Dendritic cell treated with granulocyte-macrophage colony-stimulating factor and Interleukin-4, amounts not matched to agents 40 ng/mL and 50 ng/mL, for 4 days (primary cell): ENCODE results near the gene UCMA.

ENCODE experiments used
- H3K27ac Mint-ChIP-seq: one replicate; pipeline ENCODE4 v1.8.0; 2022; ENCODE audit warnings: mild to moderate bottlenecking, mixed read lengths
- H3K27me3 Mint-ChIP-seq: one replicate; pipeline ENCODE4 v1.8.0; 2022; ENCODE audit warnings: mild to moderate bottlenecking, mixed read lengths
- H3K36me3 Mint-ChIP-seq: one replicate; pipeline ENCODE4 v1.8.0; 2022; ENCODE audit warnings: low read depth, mixed read lengths
- H3K4me1 Mint-ChIP-seq: one replicate; pipeline ENCODE4 v1.8.0; 2022; ENCODE audit warnings: low read depth, mixed read lengths
- H3K4me3 Mint-ChIP-seq: one replicate; pipeline ENCODE4 v1.8.0; 2022; ENCODE audit warnings: mild to moderate bottlenecking, moderate library complexity, mixed read lengths
- H3K9me3 Mint-ChIP-seq: one replicate; pipeline ENCODE4 v1.8.0; 2022; ENCODE audit warnings: mixed read lengths
- intact Hi-C: fragments of 100-400 bp; cut with micrococcal nuclease; formaldehyde crosslinking; loops from one replicate; pipeline ENCODE4 v1.15.0; 2022

The UCMA gene

DNA sequence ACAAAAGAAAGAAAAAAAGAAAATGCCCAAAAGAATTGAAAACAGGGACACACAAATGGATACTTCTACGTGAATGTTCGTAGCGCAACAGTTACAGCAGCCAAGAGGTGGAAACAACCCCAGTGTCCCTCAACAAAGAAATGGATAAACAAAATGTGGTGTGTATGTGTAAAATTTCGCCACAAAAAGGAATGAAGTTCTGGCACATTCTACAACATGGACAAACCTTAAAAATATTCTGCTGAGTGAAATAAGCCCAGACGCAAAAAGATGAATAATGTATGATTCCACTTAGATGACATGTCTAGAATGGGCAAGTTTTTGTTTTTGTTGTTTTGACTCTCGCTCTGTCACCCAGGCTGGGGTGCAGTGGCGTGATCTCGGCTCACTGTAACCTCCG, 10.9 kb downstream of the UCMA start:
- no peaks in the 10 kb centered on the region for H3K9me3 Mint-ChIP-seq
- no peaks in the 10 kb centered on the region for H3K36me3 Mint-ChIP-seq
- intact Hi-C loops, result no loop called here
- H3K27me3 Mint-ChIP-seq, result no peaks in the 10 kb centered on the region
- no peak overlapping the region for H3K27ac Mint-ChIP-seq
- no peaks in the 10 kb centered on the region for H3K4me1 Mint-ChIP-seq
- no peak overlapping the region for H3K4me3 Mint-ChIP-seq

DNA sequence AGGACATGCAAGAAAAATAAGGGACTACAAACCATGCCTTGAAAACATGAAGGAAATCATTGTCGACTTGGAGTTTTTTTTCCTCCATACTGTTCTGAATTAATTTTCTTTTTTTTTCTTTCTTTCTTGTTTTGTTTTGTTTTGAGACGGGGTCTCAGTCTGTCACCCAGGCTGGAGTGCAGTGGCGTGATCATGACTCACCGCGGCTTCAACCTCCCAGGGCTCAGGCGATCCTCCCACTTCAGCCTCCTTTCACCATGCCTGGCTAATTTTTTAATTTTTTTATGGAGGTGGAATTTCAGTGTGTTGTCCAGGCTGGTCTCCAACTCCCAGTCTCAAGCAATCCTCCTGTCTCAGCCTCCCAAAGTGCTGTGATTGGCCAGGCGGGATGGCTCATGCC, 11.6 kb downstream of the UCMA start:
- intact Hi-C loops, result no loop called here
- no peaks in the 10 kb centered on the region for H3K27me3 Mint-ChIP-seq
- H3K4me3 Mint-ChIP-seq, result no peak overlapping the region
- no peaks in the 10 kb centered on the region for H3K4me1 Mint-ChIP-seq
- no peaks in the 10 kb centered on the region for H3K9me3 Mint-ChIP-seq
- H3K36me3 Mint-ChIP-seq, result no peaks in the 10 kb centered on the region
- no peak overlapping the region for H3K27ac Mint-ChIP-seq

- Mint-ChIP-seq H3K27ac (no peak overlapping the region), H3K4me1 (no peaks in the 10 kb centered on the region), H3K36me3 (no peaks in the 10 kb centered on the region), H3K9me3 (no peaks in the 10 kb centered on the region), H3K4me3 (no peak overlapping the region), H3K27me3 (no peaks in the 10 kb centered on the region)
- intact Hi-C loops, result no loop called here
Measured at GRCh38 chr10:13222151-13222550, 12.0 kb downstream of the UCMA start.

GRCh38 chr10:13221572-13221971, 12.6 kb downstream of the UCMA start:
- H3K9me3 Mint-ChIP-seq, result no peaks in the 10 kb centered on the region
- no peaks in the 10 kb centered on the region for H3K27me3 Mint-ChIP-seq
- no peak overlapping the region for H3K4me3 Mint-ChIP-seq
- H3K36me3 Mint-ChIP-seq, result no peaks in the 10 kb centered on the region
- no peak overlapping the region for H3K27ac Mint-ChIP-seq
- no peaks in the 10 kb centered on the region for H3K4me1 Mint-ChIP-seq
- intact Hi-C loops, result no loop called here

DNA sequence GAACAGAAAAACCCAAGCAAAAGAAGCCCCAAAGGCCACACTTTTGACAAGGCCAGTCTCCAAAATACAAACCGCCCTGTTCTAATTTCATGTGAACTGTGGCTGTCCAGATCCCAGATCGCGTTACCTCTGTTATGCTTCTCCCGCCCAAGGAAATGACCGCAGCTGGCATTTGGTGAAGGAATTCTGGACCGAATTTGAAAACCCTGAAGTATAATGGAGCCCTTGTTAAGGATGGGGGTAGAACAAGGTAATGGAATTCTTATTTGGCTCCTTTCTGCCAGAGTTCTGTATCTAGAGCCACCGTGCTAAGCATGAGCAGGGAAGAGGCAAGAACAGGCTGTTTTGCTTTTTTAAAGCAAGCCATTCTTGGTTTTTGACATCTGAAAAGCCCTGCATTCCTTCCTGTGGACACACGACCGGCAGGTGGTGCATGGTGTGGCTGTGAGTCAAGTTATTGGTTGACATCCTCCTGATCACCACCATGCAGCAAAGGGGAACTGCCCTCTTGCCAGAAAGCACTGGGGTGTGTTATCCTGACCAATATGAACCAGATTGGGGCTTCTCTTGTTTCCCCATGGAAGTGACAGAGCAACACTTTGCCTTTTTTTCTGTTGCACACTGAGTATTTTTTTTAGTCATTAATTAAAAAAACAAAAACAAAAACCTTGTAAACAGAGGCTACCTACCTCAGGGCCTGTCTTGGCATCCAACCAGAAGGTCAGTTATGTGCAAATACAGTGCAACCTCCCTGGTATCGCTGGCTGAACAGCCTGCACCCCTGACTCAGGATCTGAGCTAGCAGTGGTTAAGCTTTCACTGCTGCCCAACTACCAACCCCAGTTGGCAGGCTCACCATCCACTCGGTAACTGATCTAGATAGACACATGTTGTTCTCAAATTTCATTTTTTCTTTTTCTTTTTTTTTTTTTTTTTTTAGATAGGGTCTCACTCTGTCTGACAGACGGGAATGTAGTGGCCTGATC, 14.2 kb downstream of the UCMA start:
- H3K27me3 Mint-ChIP-seq, result no peaks in the 10 kb centered on the region
- no peaks in the 10 kb centered on the region for H3K4me1 Mint-ChIP-seq
- H3K27ac Mint-ChIP-seq, result no peak overlapping the region
- no peaks in the 10 kb centered on the region for H3K36me3 Mint-ChIP-seq
- no peak overlapping the region for H3K4me3 Mint-ChIP-seq
- H3K9me3 Mint-ChIP-seq, result no peaks in the 10 kb centered on the region
- intact Hi-C loops, result no loop called here

- intact Hi-C loops, result no loop called here
- no peaks in the 10 kb centered on the region for H3K27me3 Mint-ChIP-seq
- H3K4me1 Mint-ChIP-seq, result no peaks in the 10 kb centered on the region
- H3K4me3 Mint-ChIP-seq, result no peak overlapping the region
- no peak overlapping the region for H3K27ac Mint-ChIP-seq
- no peaks in the 10 kb centered on the region for H3K9me3 Mint-ChIP-seq
- no peaks in the 10 kb centered on the region for H3K36me3 Mint-ChIP-seq
Measured at GRCh38 chr10:13218878-13219277, 15.3 kb downstream of the UCMA start.

- no peak overlapping the region for H3K4me3 Mint-ChIP-seq
- H3K27me3 Mint-ChIP-seq, result no peaks in the 10 kb centered on the region
- H3K9me3 Mint-ChIP-seq, result no peaks in the 10 kb centered on the region
- no peak overlapping the region for H3K27ac Mint-ChIP-seq
- H3K4me1 Mint-ChIP-seq, result no peaks in the 10 kb centered on the region
- H3K36me3 Mint-ChIP-seq, result no peaks in the 10 kb centered on the region
- intact Hi-C loops, result no loop called here
Measured at GRCh38 chr10:13213163-13213562, 21.0 kb downstream of the UCMA start.

DNA sequence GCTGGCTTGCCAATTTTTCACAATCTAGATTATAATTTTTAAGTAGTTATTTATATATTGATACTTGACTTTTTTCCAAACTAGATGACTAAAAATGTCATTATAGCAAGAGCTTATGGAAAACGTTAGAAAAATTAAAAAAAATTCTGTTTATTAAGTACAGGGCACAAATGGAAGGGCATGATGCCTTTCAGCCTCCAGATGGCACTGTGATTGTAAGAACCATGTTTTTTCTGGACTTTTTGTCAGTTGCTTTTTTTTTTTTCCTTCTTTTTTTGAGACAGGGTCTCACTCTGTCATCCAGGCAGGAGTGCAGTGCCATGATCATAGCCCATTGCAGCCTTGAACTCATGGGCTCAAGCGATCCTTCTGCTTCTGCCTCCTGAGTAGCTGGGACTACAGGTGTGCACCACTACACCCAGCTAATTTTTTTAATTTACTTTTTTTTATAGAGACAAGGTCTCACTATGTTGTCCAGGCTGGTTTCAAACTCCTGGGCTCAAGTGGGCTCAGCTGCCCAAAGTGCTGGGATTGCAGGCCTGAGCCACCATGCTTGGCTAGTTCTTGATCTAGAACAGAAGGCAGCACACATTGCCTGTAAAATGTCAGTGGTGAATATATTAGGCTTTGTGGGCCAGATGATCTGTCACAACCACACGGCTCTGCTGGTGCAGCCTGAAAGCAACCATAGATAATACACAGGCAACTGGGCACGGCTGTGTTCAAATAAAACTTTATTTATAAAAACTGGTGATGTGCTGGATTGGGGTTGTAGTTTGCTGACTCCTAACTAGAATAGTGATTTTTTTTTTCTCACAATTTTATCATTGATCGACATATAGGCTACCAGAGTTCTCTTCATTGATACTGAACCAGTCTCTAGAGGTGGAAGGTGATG, 27.4 kb downstream of the UCMA start:
- no peaks in the 10 kb centered on the region for H3K36me3 Mint-ChIP-seq
- no peak overlapping the region for H3K4me3 Mint-ChIP-seq
- no peaks in the 10 kb centered on the region for H3K27me3 Mint-ChIP-seq
- no peak overlapping the region for H3K27ac Mint-ChIP-seq
- no peaks in the 10 kb centered on the region for H3K4me1 Mint-ChIP-seq
- H3K9me3 Mint-ChIP-seq, result no peaks in the 10 kb centered on the region
- intact Hi-C loops, result no loop called here

GRCh38 chr10:13206091-13206490, 28.1 kb downstream of the UCMA start:
- Mint-ChIP-seq H3K4me1 (no peaks in the 10 kb centered on the region), H3K4me3 (no peak overlapping the region), H3K27me3 (no peaks in the 10 kb centered on the region), H3K36me3 (no peaks in the 10 kb centered on the region), H3K27ac (no peak overlapping the region), H3K9me3 (no peaks in the 10 kb centered on the region)
- intact Hi-C loops, result no loop called here

DNA sequence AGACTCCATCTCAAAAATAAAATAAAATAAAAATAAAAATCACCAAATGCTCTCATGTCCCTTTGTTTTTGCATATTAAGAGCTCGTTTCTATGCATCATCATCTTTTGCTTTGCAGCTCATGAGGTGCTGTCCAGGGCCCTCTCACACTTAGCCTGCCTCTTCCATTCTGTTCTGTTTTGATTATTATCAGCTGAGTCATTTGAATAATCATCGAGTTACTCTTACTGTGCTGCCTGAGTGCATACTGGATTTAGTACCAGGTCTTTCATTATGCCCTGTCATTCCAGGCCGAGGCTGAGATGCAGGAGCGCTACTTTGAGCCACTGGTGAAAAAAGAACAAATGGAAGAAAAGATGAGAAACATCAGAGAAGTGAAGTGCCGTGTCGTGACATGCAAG, 33.0 kb downstream of the UCMA start:
- H3K4me1 Mint-ChIP-seq, result no peaks in the 10 kb centered on the region
- H3K4me3 Mint-ChIP-seq, result no peak overlapping the region
- H3K36me3 Mint-ChIP-seq, result no peaks in the 10 kb centered on the region
- H3K27ac Mint-ChIP-seq, result no peak overlapping the region
- H3K9me3 Mint-ChIP-seq, result no peaks in the 10 kb centered on the region
- intact Hi-C loops, result no loop called here
- no peaks in the 10 kb centered on the region for H3K27me3 Mint-ChIP-seq

GRCh38 chr10:13195016-13195415, 39.2 kb downstream of the UCMA start:
- H3K27me3 Mint-ChIP-seq, result no peaks in the 10 kb centered on the region
- peaks cover 5% of the 10 kb centered on the region for H3K36me3 Mint-ChIP-seq
- H3K4me1 Mint-ChIP-seq, result no peaks in the 10 kb centered on the region
- H3K4me3 Mint-ChIP-seq, result no peak overlapping the region
- intact Hi-C loops, result no loop called here
- H3K27ac Mint-ChIP-seq, result no peak overlapping the region
- no peaks in the 10 kb centered on the region for H3K9me3 Mint-ChIP-seq

- Mint-ChIP-seq H3K4me3 (no peak overlapping the region), H3K4me1 (no peaks in the 10 kb centered on the region), H3K36me3 (peaks cover 5% of the 10 kb centered on the region), H3K9me3 (no peaks in the 10 kb centered on the region), H3K27ac (no peak overlapping the region), H3K27me3 (no peaks in the 10 kb centered on the region)
- intact Hi-C loops, result no loop called here
Measured at GRCh38 chr10:13193637-13194036, 40.5 kb downstream of the UCMA start.

DNA sequence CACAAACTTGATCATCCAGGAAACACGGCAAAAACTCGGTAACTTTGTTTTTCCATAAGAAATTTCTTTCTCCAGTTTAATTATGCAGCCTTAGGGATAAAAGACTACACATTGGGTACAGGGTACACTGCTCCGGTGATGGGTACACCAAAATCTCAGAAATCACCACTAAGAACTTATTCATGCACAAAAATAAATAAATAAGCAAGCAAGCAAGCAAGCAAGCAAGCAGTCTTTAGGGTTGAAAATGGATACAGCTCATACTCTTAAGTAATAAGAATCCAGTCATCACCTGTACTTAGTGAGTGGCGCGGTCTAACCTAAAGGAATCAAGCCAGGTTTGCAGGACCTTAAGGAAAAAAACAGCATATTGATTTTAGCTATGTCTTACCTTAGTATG, 42.8 kb downstream of the UCMA start:
- intact Hi-C loops, result no loop called here
- no peaks in the 10 kb centered on the region for H3K4me1 Mint-ChIP-seq
- H3K36me3 Mint-ChIP-seq, result peaks cover 5% of the 10 kb centered on the region
- H3K4me3 Mint-ChIP-seq, result no peak overlapping the region
- H3K9me3 Mint-ChIP-seq, result no peaks in the 10 kb centered on the region
- no peaks in the 10 kb centered on the region for H3K27me3 Mint-ChIP-seq
- H3K27ac Mint-ChIP-seq, result no peak overlapping the region

GRCh38 chr10:13190816-13191215, 43.4 kb downstream of the UCMA start:
- intact Hi-C loops, result no loop called here
- Mint-ChIP-seq H3K27ac (no peak overlapping the region), H3K4me3 (no peak overlapping the region), H3K27me3 (no peaks in the 10 kb centered on the region), H3K4me1 (no peaks in the 10 kb centered on the region), H3K9me3 (no peaks in the 10 kb centered on the region), H3K36me3 (peaks cover 5% of the 10 kb centered on the region)
